Choroid plexus epithelial cell (primary cell): ENCODE results near the gene SSNA1.

Experiments
- DNase-seq: peaks from one replicate; pipeline ENCODE4 v3.0.0-alpha.2; 2010; ENCODE audit warnings: low read depth
- H3K4me3 ChIP-seq: 2 replicates; pipeline ENCODE4 v1.5.1; 2011; ENCODE audit warnings: low read depth, mild to moderate bottlenecking, control low read depth, low read length, moderate library complexity
- CTCF ChIP-seq: conservative IDR thresholded peaks from 2 replicates; pipeline ENCODE4 v1.5.1; 2011; ENCODE audit warnings: low read depth, mild to moderate bottlenecking, control low read depth, inconsistent platforms, low read length, moderate library complexity

SSNA1 gene

GRCh38 chr9:137170486-137171148 lies 17.9 kb upstream of the SSNA1 start:
- H3K4me3 ChIP-seq: no peak overlapping the region
- no peak for DNase-seq
- TF ChIP-seq CTCF: no peak

GRCh38 chr9:137171149-137171900 lies 17.2 kb upstream of the SSNA1 start:
- no peak overlapping the region for H3K4me3 ChIP-seq
- no peak for DNase-seq
- TF ChIP-seq CTCF: no peak

- TF ChIP-seq CTCF: no peak
- H3K4me3 ChIP-seq: no peak overlapping the region
- DNase-seq: no peak
Observed at GRCh38 chr9:137172901-137173795, 15.3 kb upstream of the SSNA1 start.

- TF ChIP-seq CTCF: no peak
- no peak overlapping the region for H3K4me3 ChIP-seq
Observed at GRCh38 chr9:137173796-137174664, 14.4 kb upstream of the SSNA1 start.

GRCh38 chr9:137174722-137175293 lies 13.7 kb upstream of the SSNA1 start:
- no peak for DNase-seq
- no peak overlapping the region for H3K4me3 ChIP-seq
- TF ChIP-seq CTCF: no peak

More at GRCh38 chr9:137173796-137174664, 14.4 kb upstream of the SSNA1 start:
- DNase-seq: no peak
